Panc1 (cell line): ENCODE data around the gene GALNTL6. TPM values are rescaled to one million over a fixed set of nuclear protein-coding genes. Genes with fewer than 3 reads are reported as not detected.
"Not testable (repeated sequence)": the region's sequence is repeated elsewhere in the genome, so short reads cannot be mapped to it uniquely, and the experiment has no call there.

Source experiments
- ATAC-seq: fragments of 200-7000 bp; cut with Tn5 transposase; 2 replicates; pipeline ENCODE4 v1.9.1; 2020; ENCODE audit warnings: mild to moderate bottlenecking, moderate library complexity
- BruUV-seq: library from RNA; stranded (reverse); fragments of 400-500 nt; replicated peaks from 2 replicates; lab custom pipeline; 2021; lab: Mats Ljungman, UMichigan
- CTCF ChIA-PET: fragments of 300-600 bp; sonication (Branson Sonifier 250); formaldehyde crosslinking; loops from one replicate; lab custom pipeline; 2022; ENCODE audit warnings: antibody characterized with exemption; lab: Charles Lee
- POLR2A ChIA-PET: fragments of 300-600 bp; sonication (Branson Sonifier 250); formaldehyde crosslinking; loops from one replicate; lab custom pipeline; 2022; ENCODE audit warnings: antibody characterized with exemption; lab: Charles Lee
- DNase-seq: peaks from one replicate; pipeline ENCODE4 v3.0.0-alpha.2; 2010; ENCODE audit warnings: low read depth, low spot score
- H3K27ac ChIP-seq: 2 replicates; pipeline ENCODE4 v1.5.1; 2011; ENCODE audit warnings: mild to moderate bottlenecking, low read length, inconsistent platforms
- H3K27me3 ChIP-seq: fragments of 200-500 bp; sonication (Bioruptor generic); 2 replicates; pipeline ENCODE4 v1.6.0; 2014; ENCODE audit warnings: low read length, inconsistent platforms; ENCODE audit not compliant: control insufficient read depth, insufficient read depth
- H3K36me3 ChIP-seq: fragments of 200-500 bp; sonication (Bioruptor generic); 2 replicates; pipeline ENCODE4 v1.5.1; 2014; ENCODE audit warnings: inconsistent platforms, mild to moderate bottlenecking, low read length, moderate library complexity; ENCODE audit not compliant: control insufficient read depth, insufficient read depth
- H3K4me1 ChIP-seq: 2 replicates; pipeline ENCODE4 v1.5.1; 2011; ENCODE audit warnings: inconsistent platforms, mild to moderate bottlenecking, low read length, moderate library complexity; ENCODE audit not compliant: control insufficient read depth, insufficient read depth
- H3K4me3 ChIP-seq, 2 experiments: 2 replicates each; pipeline ENCODE4 v1.5.1; 2011 to 2012; ENCODE audit warnings: low read depth in 2 of 2, low read length in 2 of 2, mild to moderate bottlenecking in 2 of 2, inconsistent platforms in 1 of 2, moderate library complexity in 1 of 2
- H3K9me3 ChIP-seq: fragments of 200-500 bp; sonication (Bioruptor generic); 2 replicates; pipeline ENCODE4 v1.5.1; 2014; ENCODE audit warnings: low read depth, mild to moderate bottlenecking, inconsistent platforms, low read length, moderate library complexity; ENCODE audit not compliant: control insufficient read depth, insufficient read depth
- CTCF ChIP-seq: fragments of 450-650 bp; IDR thresholded peaks from 2 replicates; pipeline ENCODE4 v1.5.1; 2017; ENCODE audit warnings: mild to moderate bottlenecking
- POLR2AphosphoS5 ChIP-seq: IDR thresholded peaks from 2 replicates; pipeline ENCODE4 v1.6.1; 2012; ENCODE audit warnings: mild to moderate bottlenecking, low read depth, low read length, moderate library complexity
- REST ChIP-seq, 2 experiments: IDR thresholded peaks; 2 replicates each; pipeline ENCODE4 v1.6.1; 2011 to 2012; ENCODE audit warnings: low read depth in 2 of 2, control low read depth in 1 of 2, low read length in 1 of 2, mild to moderate bottlenecking in 1 of 2, moderate library complexity in 1 of 2; ENCODE audit not compliant: insufficient read depth in 1 of 2
- SIN3A ChIP-seq: IDR thresholded peaks from 2 replicates; pipeline ENCODE4 v1.6.1; 2012; ENCODE audit warnings: low read depth, mild to moderate bottlenecking, low read length, moderate library complexity, borderline replicate concordance; ENCODE audit not compliant: insufficient read depth
- TCF7L2 ChIP-seq: IDR thresholded peaks from 2 replicates; pipeline ENCODE4 v1.6.1; 2011; ENCODE audit warnings: mild to moderate bottlenecking, low read depth, low read length, inconsistent platforms
- in situ Hi-C: cut with HindIII; loops from 2 replicates; pipeline ENCODE4 v1.10.0; 2016; ENCODE audit warnings: low sequenced_read_pairs, low pct_unique_long_range_greater_than_20kb
- intact Hi-C: fragments of 100-400 bp; cut with micrococcal nuclease; formaldehyde crosslinking; loops from one replicate; pipeline ENCODE4 v1.10.0; 2022; ENCODE audit not compliant: unreplicated experiment
- total RNA-seq: library from RNA; stranded (reverse); gene quantifications from one replicate; pipeline ENCODE4 v1.2.1, GENCODE V29; 2021; ENCODE audit not compliant: unreplicated experiment

GALNTL6 gene
- total RNA-seq, 1 experiment from 2014 or later, result not detected

GRCh38 chr4:172912468-172912867 lies 1099.3 kb downstream of the GALNTL6 start:
- CTCF ChIA-PET, H3K9me3 ChIP-seq, BruUV-seq, ATAC-seq, H3K27ac ChIP-seq, H3K4me1 ChIP-seq, in situ Hi-C loops, intact Hi-C loops, DNase-seq, H3K4me3 ChIP-seq, H3K36me3 ChIP-seq, H3K27me3 ChIP-seq: not testable (repeated sequence)
- POLR2A ChIA-PET, result interaction anchor here (0.7 kb wide), 1 partner anchor 353 kb away, joined by 3 read pairs; no protein-coding TSS in a partner anchor

GRCh38 chr4:172917403-172917802 lies 1104.2 kb downstream of the GALNTL6 start:
- H3K27me3 ChIP-seq, H3K36me3 ChIP-seq, H3K27ac ChIP-seq, ATAC-seq, CTCF ChIA-PET, POLR2A ChIA-PET, H3K4me1 ChIP-seq, intact Hi-C loops, H3K9me3 ChIP-seq, H3K4me3 ChIP-seq, BruUV-seq, DNase-seq, in situ Hi-C loops: not testable (repeated sequence)

GRCh38 chr4:172919269-172919668 lies 1106.1 kb downstream of the GALNTL6 start:
- in situ Hi-C loops, result no loop called here
- POLR2A ChIA-PET, result no interaction called here
- no TSS peak for BruUV-seq

More at GRCh38 chr4:172919269-172919668, 1106.1 kb downstream of the GALNTL6 start:
- H3K36me3 ChIP-seq, result no peaks in the 10 kb centered on the region
- no peak overlapping the region for H3K27ac ChIP-seq
- DNase-seq (no peak), ATAC-seq (no peak)
- H3K4me3 ChIP-seq, result no peak overlapping the region
- CTCF ChIA-PET, result no interaction called here
- intact Hi-C loops, result no loop called here
- no peaks in the 10 kb centered on the region for H3K27me3 ChIP-seq
- no peak for TF ChIP-seq TCF7L2
- TF ChIP-seq REST (IDR thresholded peaks at IDR 0.05; ENCODE audit: insufficient read depth in 1 of 2, low read depth in 2 of 2, low read length in 1 of 2), result no peak
- no peak for TF ChIP-seq CTCF
- no peak for TF ChIP-seq SIN3A
- TF ChIP-seq POLR2AphosphoS5, result no peak
- no peaks in the 10 kb centered on the region for H3K9me3 ChIP-seq
- H3K4me1 ChIP-seq, result no peaks in the 10 kb centered on the region
